ENCODE results near the gene PPP1R1A. TPM values are rescaled to one million over a fixed set of nuclear protein-coding genes. Genes with fewer than 3 reads are reported as not detected.
A peak's percentile ranks its signal among the peaks of the same experiment; 100 is the strongest.

Gene PPP1R1A
- total and polyA plus RNA-seq, 12 donors: 39.4 to 378 (median 56.5) TPM

DNA sequence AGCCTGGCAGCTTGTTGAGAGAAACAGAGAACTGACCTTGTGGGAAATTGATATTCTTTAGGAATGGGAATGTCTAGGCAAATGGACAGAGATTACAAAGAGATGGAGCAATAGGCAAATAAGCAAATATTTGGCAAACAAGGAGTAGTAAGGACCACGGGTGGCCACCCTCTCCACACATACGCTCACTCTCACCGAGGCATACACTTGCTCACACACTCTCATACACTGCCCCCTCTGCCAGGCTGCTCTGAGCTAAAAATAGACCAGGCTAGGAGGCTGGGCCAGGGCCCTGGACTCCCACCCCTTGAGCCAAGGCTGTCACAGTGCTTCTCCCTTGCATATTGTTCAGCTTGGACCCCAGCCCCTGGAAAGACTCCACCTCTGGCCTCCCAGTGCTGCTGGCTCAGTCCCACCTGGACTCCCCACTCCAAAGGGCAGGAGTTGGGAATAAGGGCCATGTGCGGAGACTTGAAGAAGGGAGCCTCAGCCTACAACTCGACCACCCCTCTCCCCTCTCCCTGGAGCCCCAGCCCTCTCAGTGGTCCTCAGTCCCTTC lies 1.1 kb downstream of the PPP1R1A start:
- peaks cover 0 to 42% (median 10%) of the 10 kb centered on the region in 9 donors for H3K4me1 ChIP-seq

DNA sequence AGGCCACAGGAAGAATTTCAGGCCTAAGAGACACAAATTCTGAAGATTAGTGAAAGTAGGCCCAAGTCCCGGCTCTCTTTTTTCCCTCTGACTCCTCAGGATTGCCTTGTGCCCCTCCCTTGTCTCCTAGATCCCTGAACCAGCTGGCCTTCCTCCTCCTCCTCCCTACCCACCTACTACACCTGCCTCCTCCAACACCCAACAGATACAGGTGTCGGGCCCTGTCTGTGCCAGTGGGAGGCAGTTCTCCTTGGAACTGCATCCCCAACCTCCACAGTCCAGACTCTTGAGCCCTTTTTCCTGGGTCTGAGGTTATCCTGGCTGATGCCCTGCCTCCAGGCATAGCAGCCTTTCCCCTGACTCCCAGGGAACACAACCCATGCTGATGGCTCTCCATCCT lies 1.8 kb downstream of the PPP1R1A start:
- 73 to 85% methylated on average over 2 of the region's 2 CpGs for WGBS, 2 donors
- intact Hi-C loops (cut with DNase I): loop anchor here in 1 of 10 donors (10.0 kb wide), 1 partner anchor 368 kb away; no protein-coding TSS in a partner anchor
- Histone ChIP-seq H3K9me3 (no peaks in the 10 kb centered on the region), H3K4me1 (peaks cover 0 to 39% (median 10%) of the 10 kb centered on the region in 9 donors), H3K27me3 (peaks cover 0 to 68% (median 20%) of the 10 kb centered on the region in 7 donors), H3K27ac (no peak overlapping the region), H3K4me3 (peak overlapping the region in 1 of 10 donors; percentile 48), H3K36me3 (no peaks in the 10 kb centered on the region)
- ATAC-seq (no peak), DNase-seq (no peak)
- no peak for TF ChIP-seq CTCF (IDR thresholded peaks at IDR 0.05)

More for the DNA sequence above, 1.1 kb downstream of the PPP1R1A start:
- peak; percentile 46 to 51 for DNase-seq
- peak overlapping the region; percentile 34 to 64 (median 60) for H3K4me3 ChIP-seq
- peaks cover 0 to 75% (median 25%) of the 10 kb centered on the region in 7 donors for H3K27me3 ChIP-seq
- ATAC-seq: peak; percentile 72 to 95 (median 86)
- no peaks in the 10 kb centered on the region for H3K9me3 ChIP-seq
- peak overlapping the region in 6 of 10 donors; percentile 1 to 65 (median 40) for H3K27ac ChIP-seq
- intact Hi-C loops (cut with DNase I): loop anchor here in 1 of 10 donors (10.0 kb wide), 1 partner anchor 367 kb away; no protein-coding TSS in a partner anchor
- no peak for TF ChIP-seq CTCF (IDR thresholded peaks at IDR 0.05)
- H3K36me3 ChIP-seq: no peaks in the 10 kb centered on the region
- WGBS, 2 donors: 22 to 32% methylated on average over 5 of the region's 5 CpGs

- no peak for TF ChIP-seq CTCF (IDR thresholded peaks at IDR 0.05)
- no peak overlapping the region for H3K4me3 ChIP-seq
- WGBS, 2 donors: 78 to 80% methylated on average over 2 of the region's 2 CpGs
- DNase-seq (no peak), ATAC-seq (no peak)
- intact Hi-C loops (cut with DNase I): loop anchor here in 1 of 10 donors (10.0 kb wide), 1 partner anchor 370 kb away; no protein-coding TSS in a partner anchor
- no peaks in the 10 kb centered on the region for H3K9me3 ChIP-seq
- H3K36me3 ChIP-seq: no peaks in the 10 kb centered on the region
- no peak overlapping the region for H3K27ac ChIP-seq
- H3K27me3 ChIP-seq: peaks cover 0 to 54% (median 20%) of the 10 kb centered on the region in 7 donors
- H3K4me1 ChIP-seq: peaks cover 0 to 26% (median 10%) of the 10 kb centered on the region in 9 donors
Observed at GRCh38 chr12:54585243-54585642, 3.2 kb downstream of the PPP1R1A start.

GRCh38 chr12:54584128-54584527 lies 4.3 kb downstream of the PPP1R1A start:
- Histone ChIP-seq H3K36me3 (no peaks in the 10 kb centered on the region), H3K27me3 (peaks cover 0 to 43% (median 18%) of the 10 kb centered on the region in 7 donors), H3K9me3 (no peaks in the 10 kb centered on the region), H3K27ac (no peak overlapping the region), H3K4me1 (peaks cover 0 to 29% (median 18%) of the 10 kb centered on the region in 9 donors), H3K4me3 (no peak overlapping the region)
- no peak for DNase-seq
- WGBS, 2 donors: 71 to 78% methylated on average over 9 of the region's 9 CpGs
- no peak for TF ChIP-seq CTCF (IDR thresholded peaks at IDR 0.05)
- intact Hi-C loops (cut with DNase I): loop anchor here in 1 of 10 donors (10.0 kb wide), 1 partner anchor 371 kb away; no protein-coding TSS in a partner anchor
- no peak for ATAC-seq
